GM20000 (cell line): ENCODE results near the gene LGALS7.
A peak's percentile ranks its signal among the peaks of the same experiment; 100 is the strongest.

Experiments used
- DNase-seq: peaks from one replicate; pipeline ENCODE4 v3.0.0; 2012; ENCODE audit warnings: low spot score
- TF ChIP-seq, protein P1 (sequence below): IDR thresholded peaks from 2 replicates; pipeline ENCODE4 v1.5.1; 2012; ENCODE audit warnings: mild to moderate bottlenecking, control low read depth; ENCODE audit errors: extremely low read depth, missing control alignments

LGALS7 gene

GRCh38 chr19:38736413-38737280 lies 36.7 kb downstream of the LGALS7 start:
- DNase-seq = peak; percentile 94
- TF ChIP-seq, protein P1, sequence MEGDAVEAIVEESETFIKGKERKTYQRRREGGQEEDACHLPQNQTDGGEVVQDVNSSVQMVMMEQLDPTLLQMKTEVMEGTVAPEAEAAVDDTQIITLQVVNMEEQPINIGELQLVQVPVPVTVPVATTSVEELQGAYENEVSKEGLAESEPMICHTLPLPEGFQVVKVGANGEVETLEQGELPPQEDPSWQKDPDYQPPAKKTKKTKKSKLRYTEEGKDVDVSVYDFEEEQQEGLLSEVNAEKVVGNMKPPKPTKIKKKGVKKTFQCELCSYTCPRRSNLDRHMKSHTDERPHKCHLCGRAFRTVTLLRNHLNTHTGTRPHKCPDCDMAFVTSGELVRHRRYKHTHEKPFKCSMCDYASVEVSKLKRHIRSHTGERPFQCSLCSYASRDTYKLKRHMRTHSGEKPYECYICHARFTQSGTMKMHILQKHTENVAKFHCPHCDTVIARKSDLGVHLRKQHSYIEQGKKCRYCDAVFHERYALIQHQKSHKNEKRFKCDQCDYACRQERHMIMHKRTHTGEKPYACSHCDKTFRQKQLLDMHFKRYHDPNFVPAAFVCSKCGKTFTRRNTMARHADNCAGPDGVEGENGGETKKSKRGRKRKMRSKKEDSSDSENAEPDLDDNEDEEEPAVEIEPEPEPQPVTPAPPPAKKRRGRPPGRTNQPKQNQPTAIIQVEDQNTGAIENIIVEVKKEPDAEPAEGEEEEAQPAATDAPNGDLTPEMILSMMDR = no peak

DNA sequence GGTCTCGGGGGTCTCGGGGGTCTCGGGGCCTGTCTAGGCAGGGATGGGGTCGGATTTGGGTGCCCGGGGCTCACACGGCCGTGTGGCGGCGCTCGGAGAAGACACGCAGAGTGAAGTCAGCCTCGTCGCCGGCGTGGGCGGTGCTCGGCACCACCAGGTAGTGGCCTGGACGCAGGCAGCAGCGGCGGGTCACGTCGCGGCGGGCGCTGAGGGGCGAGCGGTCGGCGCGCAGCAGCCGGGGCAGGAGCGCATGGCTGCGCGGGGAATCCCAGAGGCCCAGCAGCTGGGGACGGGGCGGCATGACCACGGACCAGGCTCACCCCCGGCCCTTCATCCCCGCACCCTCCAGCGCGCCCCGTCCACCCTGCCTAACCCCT lies 37.3 kb downstream of the LGALS7 start:
- peak; percentile 87 for DNase-seq
- TF ChIP-seq, protein P1 = no peak

DNA sequence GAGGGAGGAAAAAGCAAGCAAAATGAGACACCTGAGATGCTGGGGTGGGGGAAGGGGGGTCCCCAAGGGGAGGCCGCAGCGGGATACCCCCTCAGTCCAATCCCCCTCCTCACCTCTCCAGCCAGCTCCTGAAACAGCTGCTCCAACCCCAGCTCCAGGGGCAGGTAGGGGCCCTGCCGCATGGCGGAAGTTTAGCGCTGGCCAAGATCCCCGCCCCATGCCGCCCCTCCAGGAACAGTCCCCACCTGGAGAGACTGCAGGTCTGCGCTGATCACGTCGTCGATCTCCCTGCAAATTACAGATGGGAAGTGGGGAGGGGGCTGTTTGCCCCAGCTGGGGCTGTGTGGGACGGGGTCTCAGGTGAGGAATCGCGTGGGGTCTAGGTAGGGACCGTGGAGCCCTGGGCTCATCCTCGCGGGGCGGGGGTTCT lies 38.0 kb downstream of the LGALS7 start:
- peak; percentile 74 for DNase-seq
- TF ChIP-seq, protein P1 = no peak

DNA sequence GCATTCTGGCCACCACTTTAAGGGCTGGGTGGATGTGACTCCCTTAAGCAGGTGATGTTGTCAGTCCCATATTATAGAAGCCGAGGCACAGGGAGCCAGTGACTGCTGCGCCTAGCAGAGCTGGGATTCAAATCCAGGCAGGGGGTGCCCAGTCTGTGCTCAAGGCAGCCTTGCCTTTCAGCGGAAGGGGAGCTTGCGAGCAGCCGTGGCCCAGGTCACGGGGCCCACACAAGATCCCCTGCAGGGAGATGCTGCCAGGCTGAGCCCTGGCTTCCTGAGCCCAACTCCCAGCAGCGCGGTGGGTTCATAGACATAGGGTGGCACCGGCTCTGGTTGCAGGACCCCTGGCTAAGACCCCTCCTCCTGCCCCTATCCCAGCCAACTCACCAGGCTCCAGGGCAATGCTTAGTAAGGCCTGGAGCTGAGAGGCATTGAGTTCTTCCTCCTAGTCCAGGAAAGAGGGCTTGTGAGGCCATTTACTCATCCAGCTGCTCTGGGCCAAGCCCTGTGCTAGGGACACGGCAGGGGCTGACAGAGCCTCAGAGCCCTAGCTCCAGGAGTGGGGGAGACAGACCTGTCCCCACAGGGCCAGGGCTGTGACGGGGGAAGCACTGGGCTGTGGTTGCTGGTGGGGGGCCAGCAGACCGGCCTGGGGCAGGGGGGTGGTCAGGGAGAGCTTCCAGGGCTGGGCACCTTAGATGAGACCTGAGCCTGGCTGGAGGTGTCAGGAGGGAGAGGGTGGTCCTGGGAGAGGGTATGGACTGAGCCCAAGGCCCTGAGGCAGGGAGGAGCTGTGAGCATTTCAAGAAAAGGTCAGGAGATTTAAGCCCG lies 38.7 kb downstream of the LGALS7 start:
- TF ChIP-seq, protein P1 = no peak
- peak; percentile 75 for DNase-seq

DNA sequence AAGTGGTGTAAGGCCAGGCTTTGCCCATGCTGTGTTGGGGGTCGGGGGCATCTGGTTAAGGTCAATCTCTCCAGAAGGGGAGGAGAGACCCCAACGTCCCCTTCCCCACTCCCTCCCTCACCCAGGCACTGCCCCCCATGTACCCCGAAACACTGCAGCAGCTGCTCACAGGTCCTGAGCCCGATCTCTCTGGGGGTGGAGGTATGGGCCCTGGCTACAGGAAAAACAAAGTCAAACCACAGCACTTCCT lies 39.2 kb downstream of the LGALS7 start:
- DNase-seq = no peak
- TF ChIP-seq, protein P1 = no peak

DNA sequence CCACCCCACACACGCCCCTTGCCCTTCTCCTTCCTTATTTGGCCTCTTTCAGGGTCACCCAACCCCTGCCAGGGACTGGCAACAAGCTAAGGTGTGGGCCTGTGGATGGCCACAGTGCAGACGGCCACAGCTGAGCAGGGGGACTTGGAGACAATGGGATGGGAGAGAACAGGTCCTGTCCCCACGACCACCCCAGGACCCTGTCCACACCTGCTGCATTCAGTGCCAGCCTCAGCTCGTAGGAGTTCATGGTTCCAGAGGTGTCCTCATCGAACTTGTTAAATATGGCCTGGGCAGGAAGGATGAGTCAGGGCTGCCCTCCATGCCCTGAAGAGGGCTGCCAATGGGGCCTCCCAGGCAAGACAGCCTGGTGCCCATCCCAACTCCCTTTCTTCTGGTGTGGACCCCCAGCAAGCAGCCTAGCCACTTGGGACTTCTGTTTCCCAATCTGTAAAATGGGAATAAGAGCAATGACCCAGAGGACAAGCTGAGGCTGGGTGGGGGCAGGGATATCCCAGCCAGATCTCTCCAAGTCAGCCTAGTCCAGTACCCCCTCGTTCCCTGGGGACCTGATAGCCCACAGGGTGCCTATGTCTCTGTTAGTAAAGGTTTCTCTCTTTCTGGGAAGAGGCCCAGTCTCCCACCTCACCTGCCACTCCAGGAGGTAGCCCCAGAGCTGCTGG lies 39.7 kb downstream of the LGALS7 start:
- no peak for DNase-seq
- TF ChIP-seq, protein P1 = no peak

GRCh38 chr19:38733241-38733492 lies 40.1 kb downstream of the LGALS7 start:
- TF ChIP-seq, protein P1 = no peak
- no peak for DNase-seq
